Mesodermal cell (in vitro differentiated cells): Measurements from ENCODE around the gene VAC14.
"Not testable (repeated sequence)": the region's sequence is repeated elsewhere in the genome, so short reads cannot be mapped to it uniquely, and the experiment has no call there.

Source experiments
- H3K27ac ChIP-seq: 2 replicates; pipeline ENCODE4 v1.7.0; 2013; ENCODE audit warnings: mild to moderate bottlenecking, low read depth, low read length, moderate library complexity; ENCODE audit not compliant: severe bottlenecking
- H3K36me3 ChIP-seq: 2 replicates; pipeline ENCODE4 v1.7.1; 2013; ENCODE audit warnings: mild to moderate bottlenecking, low read length, moderate library complexity; ENCODE audit not compliant: control insufficient read depth, insufficient read depth
- H3K4me1 ChIP-seq: one replicate; pipeline ENCODE4 v1.7.1; 2013; ENCODE audit warnings: mild to moderate bottlenecking, low read length; ENCODE audit not compliant: insufficient read depth, control insufficient read depth, poor library complexity, severe bottlenecking
- H3K4me3 ChIP-seq: 2 replicates; pipeline ENCODE4 v1.7.0; 2013; ENCODE audit warnings: low read length, control low read depth, mild to moderate bottlenecking; ENCODE audit not compliant: insufficient read depth, poor library complexity, severe bottlenecking; ENCODE audit errors: extremely low read depth
- H3K9me3 ChIP-seq: 2 replicates; pipeline ENCODE4 v1.7.1; 2013; ENCODE audit warnings: mild to moderate bottlenecking, low read length, moderate library complexity; ENCODE audit not compliant: control insufficient read depth
- WGBS, 2 experiments: methylation state at CpG; one replicate each; pipeline ENCODE4 v1.1.5; 2013; ENCODE audit warnings: missing lambda C conversion rate in 2 of 2; ENCODE audit not compliant: insufficient coverage in 2 of 2; 5-methylcytosine and 5-hydroxymethylcytosine counted together

The VAC14 gene

DNA sequence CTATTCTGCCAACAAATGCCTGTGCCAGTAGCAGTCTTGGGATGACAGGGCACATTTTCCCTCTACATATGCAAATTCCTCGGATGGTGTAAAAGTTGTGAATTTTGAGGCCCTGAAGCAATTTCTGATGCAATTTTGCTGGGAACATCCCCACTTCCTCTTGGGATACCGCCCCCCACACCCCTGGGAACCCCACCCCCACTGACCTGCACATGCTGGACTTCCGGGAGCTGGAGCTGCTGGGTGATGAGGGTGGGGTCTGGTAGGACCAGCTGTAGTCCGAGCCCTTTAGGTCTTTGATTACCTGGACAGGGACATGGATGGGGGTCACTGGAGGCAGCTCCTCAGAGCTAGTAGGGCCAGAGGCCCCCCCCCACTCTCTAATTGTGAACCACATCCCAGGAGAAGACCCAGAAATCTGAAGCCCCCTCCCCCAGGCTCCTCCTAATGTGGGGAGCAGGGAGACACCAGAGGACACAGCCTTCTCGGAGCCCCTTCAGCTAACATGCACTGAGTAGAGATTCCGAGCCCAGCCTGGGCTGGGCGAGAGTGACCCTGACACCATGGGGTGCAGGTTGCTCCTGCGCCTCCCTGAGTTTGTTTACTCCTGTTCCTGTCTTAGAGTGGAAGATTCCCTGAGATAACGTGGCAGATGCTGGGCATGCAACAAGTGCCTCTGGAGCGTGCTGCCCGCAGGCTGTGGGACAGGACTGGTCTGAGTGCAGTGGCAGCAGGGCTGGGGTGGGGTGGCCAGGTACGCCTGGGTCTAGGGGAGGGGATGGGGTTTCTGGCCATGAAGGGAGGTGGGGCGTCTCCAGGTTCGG, 124.1 kb downstream of the VAC14 start:
- Histone ChIP-seq H3K4me1 (peaks cover 18% of the 10 kb centered on the region), H3K36me3 (peaks cover 71% of the 10 kb centered on the region), H3K4me3 (no peak overlapping the region), H3K9me3 (no peaks in the 10 kb centered on the region), H3K27ac (no peak overlapping the region)
- 97% methylated on average over 9 to 11 of the region's 14 CpGs for WGBS, 2 experiments

DNA sequence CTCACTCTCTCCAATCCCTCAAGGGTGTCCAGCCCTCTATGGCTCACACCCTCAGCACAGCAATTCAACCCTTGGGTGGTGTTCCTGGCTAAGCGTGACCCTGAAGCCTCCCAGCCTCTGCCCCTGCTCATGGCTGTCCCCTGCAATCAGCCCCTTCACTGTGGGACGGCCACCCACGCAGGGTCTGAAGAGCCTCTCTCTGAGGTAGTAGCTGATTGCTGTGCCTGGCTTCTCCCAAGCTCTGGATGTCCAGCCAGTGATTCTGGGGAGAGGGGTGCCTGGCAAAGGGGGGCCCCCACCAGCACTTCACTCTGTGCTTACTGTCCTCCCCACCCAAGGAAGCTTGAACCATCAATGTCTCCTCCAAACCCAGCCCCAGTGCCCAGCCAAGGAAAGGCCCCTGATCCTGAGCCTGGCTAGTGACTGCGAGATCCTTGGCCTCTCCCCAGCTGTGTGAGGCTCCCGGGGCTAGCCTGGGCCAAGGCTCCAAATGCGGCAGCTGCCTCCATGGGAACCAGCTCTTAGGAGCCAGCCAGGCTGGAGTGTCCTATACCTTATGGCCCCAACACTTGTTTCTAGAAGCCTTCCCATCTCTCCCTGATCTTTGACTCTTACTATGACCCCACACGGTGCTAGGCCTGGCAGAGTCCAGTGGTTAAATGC, 125.0 kb downstream of the VAC14 start:
- Histone ChIP-seq H3K9me3 (no peaks in the 10 kb centered on the region), H3K27ac (no peak overlapping the region), H3K4me3 (no peak overlapping the region), H3K36me3 (peaks cover 78% of the 10 kb centered on the region), H3K4me1 (peaks cover 9% of the 10 kb centered on the region)
- 94% methylated on average over 5 of the region's 7 CpGs for WGBS, 2 experiments

DNA sequence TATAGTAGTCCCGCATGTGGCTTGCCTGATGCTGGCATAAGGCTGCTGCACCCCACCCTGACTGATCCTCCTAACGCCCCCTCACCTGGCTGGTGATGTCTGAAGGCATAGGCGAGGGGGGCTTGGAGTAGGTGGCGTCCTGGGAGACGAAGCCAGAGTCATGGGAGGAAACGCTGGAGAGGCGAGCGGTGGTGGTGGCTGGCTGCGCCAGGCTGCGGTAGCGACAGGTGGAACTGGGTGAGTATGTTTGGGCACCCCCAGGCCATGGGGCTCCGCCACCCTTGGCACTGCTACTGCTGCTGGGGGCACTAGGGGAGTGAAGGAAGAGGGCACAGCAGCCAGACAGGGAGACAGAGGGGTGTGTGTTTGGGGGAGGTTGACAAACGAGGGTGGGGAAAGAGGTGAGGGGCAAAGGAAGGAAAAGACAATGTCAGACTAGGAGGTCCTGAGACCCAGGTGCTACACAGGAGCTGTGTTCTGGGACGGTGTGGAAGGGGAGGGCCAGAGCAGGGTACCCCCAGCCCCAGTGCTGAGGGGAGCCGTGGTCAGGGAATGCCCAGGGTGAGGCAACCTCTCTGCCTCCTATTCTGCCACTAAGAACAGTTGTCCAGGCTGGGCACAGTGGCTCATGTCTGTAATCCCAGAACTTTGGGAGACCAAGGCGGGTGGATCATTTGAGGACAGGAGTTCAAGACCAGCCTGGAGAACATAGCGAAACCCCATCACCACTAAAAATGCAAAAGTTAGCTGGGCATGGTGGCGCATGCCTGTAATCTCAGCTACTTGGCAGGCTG, 126.5 kb downstream of the VAC14 start:
- Histone ChIP-seq H3K27ac (no peak overlapping the region), H3K4me3 (no peak overlapping the region), H3K36me3 (peaks cover 89% of the 10 kb centered on the region), H3K4me1 (peaks cover 4% of the 10 kb centered on the region), H3K9me3 (no peaks in the 10 kb centered on the region)
- WGBS, 2 experiments, result 96 to 98% methylated on average over 14 to 15 of the region's 18 CpGs

DNA sequence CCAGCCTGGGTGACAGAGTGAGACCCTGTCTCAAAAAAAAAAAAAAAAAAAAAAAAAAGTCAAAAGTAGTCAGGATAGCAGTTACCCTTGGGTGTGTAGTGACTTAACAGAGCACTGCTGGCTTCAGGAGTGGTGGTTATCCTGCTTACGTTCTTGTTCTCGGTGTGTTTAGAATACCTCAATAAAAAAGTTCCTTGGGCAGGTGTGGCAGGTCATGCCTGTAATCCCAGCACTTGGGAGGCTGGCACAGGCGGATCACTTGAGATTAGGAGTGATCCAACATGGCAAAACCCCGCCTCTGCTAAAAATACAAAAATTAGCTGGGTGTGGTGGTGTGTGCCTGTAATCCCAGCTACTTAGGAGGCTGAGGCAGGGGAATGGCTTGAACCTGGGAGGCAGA, 130.0 kb downstream of the VAC14 start:
- H3K4me3 ChIP-seq, H3K27ac ChIP-seq, H3K4me1 ChIP-seq, H3K9me3 ChIP-seq: not testable (repeated sequence)
- peaks cover 88% of the 10 kb centered on the region for H3K36me3 ChIP-seq
- WGBS, 2 experiments, result 96 to 100% methylated on average over 3 to 4 of the region's 4 CpGs

DNA sequence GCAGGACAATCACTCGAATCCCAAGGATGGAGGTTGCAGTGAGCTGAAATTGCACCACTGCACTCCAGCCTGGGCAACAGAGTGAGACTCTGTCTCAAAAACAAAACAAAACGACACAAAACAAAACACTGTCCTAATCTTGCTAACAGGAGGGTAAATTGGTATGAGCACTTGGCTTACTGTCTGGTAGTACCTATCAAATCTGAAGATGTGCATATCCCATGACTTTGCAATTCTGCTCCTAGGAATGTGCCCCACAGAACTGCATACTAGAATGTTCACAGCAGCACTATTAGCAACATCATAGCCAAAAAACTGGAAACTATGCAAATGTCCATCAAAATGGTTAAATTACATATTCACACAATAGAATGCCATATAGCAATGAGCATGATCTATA, 130.8 kb downstream of the VAC14 start:
- peaks cover 87% of the 10 kb centered on the region for H3K36me3 ChIP-seq
- H3K4me3 ChIP-seq, result no peak overlapping the region
- H3K27ac ChIP-seq, result no peak overlapping the region
- H3K4me1 ChIP-seq, result no peaks in the 10 kb centered on the region
- WGBS, 2 experiments, result 92 to 100% methylated on average over 1 to 2 of the region's 2 CpGs
- H3K9me3 ChIP-seq, result peaks cover 5% of the 10 kb centered on the region

DNA sequence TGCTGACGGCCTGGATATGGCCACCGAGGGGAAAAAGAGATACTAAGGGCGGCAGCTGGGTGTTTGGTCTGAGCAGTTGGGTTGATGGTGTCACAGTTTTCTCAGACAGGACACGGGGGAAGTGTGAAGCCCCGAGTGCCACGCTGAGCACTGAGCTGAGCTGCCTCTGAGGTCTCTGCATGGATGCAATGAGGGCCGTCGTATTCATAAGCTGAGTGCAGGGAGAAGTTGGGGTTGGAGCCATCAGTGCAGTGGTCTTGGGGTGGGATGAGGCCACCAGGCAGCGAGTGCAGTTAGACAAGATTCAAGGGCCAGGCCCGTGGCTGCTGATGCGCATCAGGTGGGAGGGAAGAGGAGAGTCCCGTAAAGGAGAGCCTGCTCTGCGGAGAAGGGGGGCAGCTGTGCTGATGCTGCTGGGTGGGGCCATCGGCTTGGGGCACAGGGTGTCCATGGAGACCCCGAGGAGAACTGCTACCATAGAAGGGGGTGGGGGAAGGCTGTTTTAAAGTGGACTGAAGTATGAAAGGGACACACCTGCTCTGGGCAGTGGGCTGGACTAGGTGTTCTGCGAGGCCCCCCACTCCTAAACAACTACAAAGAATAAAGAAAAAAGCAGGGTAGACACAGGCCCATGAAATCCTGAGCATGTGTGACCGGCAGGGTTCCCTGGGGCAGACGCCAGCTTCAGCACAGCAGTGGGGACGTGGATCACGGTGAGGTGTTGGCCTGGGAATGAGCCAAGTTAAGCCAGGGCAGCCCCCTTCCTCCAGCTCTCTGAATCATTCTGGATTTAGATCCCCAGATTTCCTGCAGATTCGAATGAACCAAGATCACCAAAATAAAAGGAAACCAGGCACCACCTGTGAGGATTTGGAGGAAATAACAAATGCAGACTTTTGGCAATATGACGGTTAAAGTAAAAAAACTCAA, 134.9 kb downstream of the VAC14 start:
- no peak overlapping the region for H3K4me3 ChIP-seq
- no peak overlapping the region for H3K27ac ChIP-seq
- peaks cover 66% of the 10 kb centered on the region for H3K36me3 ChIP-seq
- H3K9me3 ChIP-seq, result peaks cover 5% of the 10 kb centered on the region
- peaks cover 9% of the 10 kb centered on the region for H3K4me1 ChIP-seq
- 94 to 97% methylated on average over 15 to 16 of the region's 22 CpGs for WGBS, 2 experiments

DNA sequence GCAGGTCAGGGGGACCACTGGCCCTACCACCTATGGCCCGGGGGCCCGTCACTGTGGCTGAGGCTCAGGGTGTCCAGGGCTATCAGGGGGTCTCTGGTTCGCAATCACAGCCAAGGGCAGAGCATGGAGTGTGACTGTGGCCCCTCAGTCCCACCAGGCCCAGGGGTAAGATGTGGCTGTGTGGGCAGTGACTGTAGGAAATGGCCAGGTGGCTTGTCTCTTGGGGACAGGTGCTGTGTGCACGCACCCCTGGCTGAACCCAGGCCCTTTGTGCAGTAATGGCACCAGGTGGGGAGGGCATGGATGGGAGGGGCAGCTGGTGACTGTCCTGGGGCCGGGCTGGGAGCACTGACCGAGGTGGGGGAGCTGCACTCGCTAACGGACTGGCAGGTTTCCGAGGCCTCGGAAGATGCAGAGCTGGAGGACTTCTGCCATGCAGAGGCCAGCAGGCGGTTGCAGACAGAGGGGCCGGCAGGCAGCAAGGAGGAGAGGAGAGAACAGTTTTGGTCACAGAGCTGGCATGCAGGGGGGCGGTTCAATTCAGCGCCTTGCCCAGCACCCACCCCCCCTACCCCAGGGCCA, 135.8 kb downstream of the VAC14 start:
- Histone ChIP-seq H3K4me1 (peaks cover 9% of the 10 kb centered on the region), H3K4me3 (no peak overlapping the region), H3K36me3 (peaks cover 57% of the 10 kb centered on the region), H3K27ac (no peak overlapping the region), H3K9me3 (peaks cover 5% of the 10 kb centered on the region)
- 95 to 98% methylated on average over 9 to 12 of the region's 14 CpGs for WGBS, 2 experiments

DNA sequence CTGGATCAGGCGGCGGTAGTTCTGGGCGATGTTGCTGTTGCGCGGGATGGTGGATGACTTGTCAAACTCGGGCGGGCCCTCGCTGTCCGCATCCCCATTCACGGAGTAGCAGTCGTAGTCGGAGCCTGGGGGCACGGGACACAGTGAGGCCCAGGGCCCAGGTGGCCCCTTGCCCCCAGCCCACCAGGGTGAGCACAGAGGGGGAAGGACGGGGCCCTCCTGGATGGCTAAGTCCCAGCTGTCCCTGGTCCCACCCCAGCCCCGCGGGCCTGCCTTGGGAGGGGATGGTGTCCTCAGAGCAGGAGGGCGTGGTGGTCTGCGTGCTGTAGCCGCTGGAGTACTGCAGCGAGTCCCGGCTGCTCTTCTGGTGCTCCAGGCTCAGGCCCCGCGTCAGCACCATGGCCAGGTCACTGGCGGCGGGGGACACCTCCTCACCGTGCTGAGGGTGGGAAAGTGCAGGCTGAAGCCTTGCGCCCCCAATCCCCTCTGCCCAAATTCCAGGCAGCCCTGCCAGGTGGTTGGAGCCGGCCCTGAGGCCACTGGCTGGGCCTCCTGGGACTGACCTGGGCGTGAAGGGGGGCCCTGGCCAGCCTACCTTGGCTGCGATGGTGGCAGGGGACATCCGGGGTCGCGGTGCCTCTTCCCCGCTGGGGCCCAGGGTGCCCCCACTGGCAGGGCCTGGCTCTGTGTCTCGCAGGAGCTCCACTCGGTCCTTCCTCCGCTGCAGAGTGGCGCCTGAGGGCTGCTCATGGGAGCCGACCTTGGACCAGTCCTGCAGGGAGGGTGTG, 136.4 kb downstream of the VAC14 start:
- H3K27ac ChIP-seq, result no peak overlapping the region
- H3K4me1 ChIP-seq, result peaks cover 9% of the 10 kb centered on the region
- peaks cover 50% of the 10 kb centered on the region for H3K36me3 ChIP-seq
- H3K4me3 ChIP-seq, result no peak overlapping the region
- H3K9me3 ChIP-seq, result peaks cover 5% of the 10 kb centered on the region
- WGBS, 2 experiments, result 97 to 98% methylated on average over 29 to 38 of the region's 39 CpGs

DNA sequence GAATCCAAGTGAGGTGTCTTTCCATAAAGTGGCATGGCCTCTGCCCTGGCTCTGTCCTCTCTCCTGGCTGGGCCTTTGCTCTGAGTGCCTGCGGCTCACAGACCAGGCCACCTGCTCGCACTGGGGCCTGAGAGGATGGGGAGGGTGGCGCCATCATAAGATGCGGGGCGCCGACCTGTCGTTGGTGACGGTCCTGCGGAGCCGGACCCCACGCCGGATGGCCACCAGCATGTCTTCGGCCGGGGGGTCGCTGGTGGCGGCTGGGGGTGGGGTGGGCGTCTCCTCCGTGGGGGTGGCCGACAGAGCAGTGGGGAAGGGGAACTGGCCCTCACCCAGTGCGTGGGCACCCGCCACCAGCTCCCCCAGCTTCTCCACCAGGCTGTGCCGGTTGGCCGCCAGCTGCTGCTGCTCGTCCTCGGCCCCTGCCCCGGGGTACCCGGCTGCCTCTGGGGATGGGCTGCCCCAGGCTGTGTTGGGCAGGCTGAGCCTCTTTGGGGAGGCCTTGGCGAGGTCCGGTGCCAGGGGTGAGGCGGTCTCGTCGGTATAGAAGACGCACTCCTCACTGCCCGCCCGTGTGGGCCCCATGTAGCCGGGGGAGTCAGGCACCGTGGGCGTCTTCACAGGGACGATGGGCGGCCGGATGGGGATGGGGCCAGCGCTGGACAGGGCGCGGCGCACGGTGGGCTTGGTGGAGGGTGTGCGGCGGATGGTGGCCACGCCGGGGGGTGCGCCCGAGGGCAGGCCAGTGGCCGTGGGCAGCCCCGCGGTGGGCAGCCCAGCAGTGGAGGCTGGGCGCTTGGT, 137.2 kb downstream of the VAC14 start:
- Histone ChIP-seq H3K4me3 (no peak overlapping the region), H3K27ac (no peak overlapping the region), H3K36me3 (peaks cover 42% of the 10 kb centered on the region), H3K9me3 (no peaks in the 10 kb centered on the region), H3K4me1 (peaks cover 9% of the 10 kb centered on the region)
- WGBS, 2 experiments, result 97% methylated on average over 38 to 46 of the region's 56 CpGs
